ENCODE results near the gene HLA-DMA. TPM values are rescaled to one million over a fixed set of nuclear protein-coding genes. Genes with fewer than 3 reads are reported as not detected.

HLA-DMA gene
- polyA plus RNA-seq, 1 donor from 2014 or later, result 946 TPM

DNA sequence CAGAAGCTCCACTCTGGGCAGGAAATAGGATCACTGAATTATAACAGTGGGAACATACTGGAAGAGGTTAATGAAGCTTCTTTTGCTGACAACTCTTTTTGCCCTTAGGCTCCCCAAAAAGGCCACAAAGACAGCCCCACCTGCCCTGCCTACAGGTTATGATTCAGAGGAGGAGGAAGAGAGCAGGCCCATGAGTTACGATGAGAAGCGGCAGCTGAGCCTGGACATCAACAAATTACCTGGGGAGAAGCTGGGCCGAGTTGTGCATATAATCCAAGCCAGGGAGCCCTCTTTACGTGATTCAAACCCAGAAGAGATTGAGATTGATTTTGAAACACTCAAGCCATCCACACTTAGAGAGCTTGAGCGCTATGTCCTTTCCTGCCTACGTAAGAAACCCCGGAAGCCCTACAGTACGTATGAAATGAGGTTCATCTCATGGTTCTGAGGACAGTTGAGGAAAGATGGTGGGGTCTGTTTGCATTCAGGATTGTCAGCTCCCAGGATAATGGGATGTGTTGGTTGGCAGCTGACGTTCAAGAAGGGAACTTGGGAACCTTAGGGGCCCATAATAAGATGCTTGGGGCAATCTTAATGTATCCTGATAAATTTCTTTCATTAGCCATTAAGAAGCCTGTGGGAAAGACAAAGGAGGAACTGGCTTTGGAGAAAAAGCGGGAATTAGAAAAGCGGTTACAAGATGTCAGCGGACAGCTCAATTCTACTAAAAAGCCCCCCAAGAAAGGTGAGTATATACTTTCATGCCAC lies 27.0 kb upstream of the HLA-DMA start:
- Mint-ChIP-seq H3K4me1 (peaks cover 33 to 50% (median 49%) of the 10 kb centered on the region in 3 donors), H3K4me3 (peak overlapping the region in 1 of 4 donors; percentile 40)

DNA sequence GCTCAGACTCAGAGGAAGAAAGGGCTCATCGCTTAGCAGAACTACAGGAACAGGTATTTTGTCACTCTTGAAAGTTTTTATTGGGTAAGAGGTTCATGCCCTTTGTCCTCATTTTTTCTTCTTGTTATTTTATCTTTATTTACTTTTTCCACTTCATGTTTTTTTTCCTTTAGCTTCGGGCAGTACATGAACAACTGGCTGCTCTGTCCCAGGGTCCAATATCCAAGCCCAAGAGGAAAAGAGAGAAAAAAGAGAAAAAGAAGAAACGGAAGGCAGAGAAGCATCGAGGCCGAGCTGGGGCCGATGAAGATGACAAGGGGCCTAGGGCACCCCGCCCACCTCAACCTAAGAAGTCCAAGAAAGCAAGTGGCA lies 25.0 kb upstream of the HLA-DMA start:
- peaks cover 11% of the 10 kb centered on the region for H3K36me3 Mint-ChIP-seq
- no peaks in the 10 kb centered on the region for H3K27me3 Mint-ChIP-seq
- peaks cover 23 to 41% (median 35%) of the 10 kb centered on the region in 3 donors for H3K4me1 Mint-ChIP-seq
- peak overlapping the region in 1 of 4 donors; percentile 51 for H3K4me3 Mint-ChIP-seq
- peak overlapping the region in 1 of 3 donors; percentile 100 for H3K27ac Mint-ChIP-seq
- H3K9me3 Mint-ChIP-seq, result peaks cover 0 to 2% (median 0%) of the 10 kb centered on the region in 3 donors

More for the DNA sequence above, 27.0 kb upstream of the HLA-DMA start:
- Mint-ChIP-seq H3K27me3 (no peaks in the 10 kb centered on the region), H3K36me3 (no peaks in the 10 kb centered on the region), H3K9me3 (no peaks in the 10 kb centered on the region), H3K27ac (peak overlapping the region in 2 of 3 donors; percentile 75 to 83)

DNA sequence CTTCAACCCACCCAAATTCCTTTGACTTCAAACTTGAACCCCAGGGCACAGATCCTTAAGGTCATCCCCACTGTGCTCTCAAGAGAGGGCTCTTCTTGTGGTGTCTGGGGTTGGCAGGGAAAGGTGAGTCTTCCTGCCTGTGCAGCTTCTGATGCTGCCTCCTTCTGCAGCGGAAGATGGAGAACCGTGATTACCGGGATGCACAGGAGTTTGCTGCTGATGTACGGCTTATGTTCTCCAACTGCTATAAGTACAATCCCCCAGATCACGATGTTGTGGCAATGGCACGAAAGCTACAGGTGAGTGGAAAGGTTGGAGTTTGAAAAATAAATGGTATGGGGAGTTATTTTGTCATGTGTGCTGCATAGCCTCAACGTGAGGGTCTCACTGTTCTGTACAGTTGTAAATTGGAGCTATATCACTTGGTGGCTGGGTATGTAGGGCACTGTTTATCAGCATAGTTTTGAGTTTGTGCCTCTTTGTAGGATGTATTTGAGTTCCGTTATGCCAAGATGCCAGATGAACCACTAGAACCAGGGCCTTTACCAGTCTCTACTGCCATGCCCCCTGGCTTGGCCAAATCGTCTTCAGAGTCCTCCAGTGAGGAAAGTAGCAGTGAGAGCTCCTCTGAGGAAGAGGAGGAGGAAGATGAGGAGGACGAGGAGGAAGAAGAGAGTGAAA lies 24.5 kb upstream of the HLA-DMA start:
- Mint-ChIP-seq H3K4me3 (peak overlapping the region in 2 of 4 donors; percentile 34 to 51), H3K4me1 (peaks cover 21 to 37% (median 34%) of the 10 kb centered on the region in 3 donors), H3K9me3 (peaks cover 0 to 2% (median 0%) of the 10 kb centered on the region in 3 donors), H3K27me3 (no peaks in the 10 kb centered on the region), H3K27ac (peak overlapping the region; percentile 10 to 100 (median 88)), H3K36me3 (peaks cover 12% of the 10 kb centered on the region)

DNA sequence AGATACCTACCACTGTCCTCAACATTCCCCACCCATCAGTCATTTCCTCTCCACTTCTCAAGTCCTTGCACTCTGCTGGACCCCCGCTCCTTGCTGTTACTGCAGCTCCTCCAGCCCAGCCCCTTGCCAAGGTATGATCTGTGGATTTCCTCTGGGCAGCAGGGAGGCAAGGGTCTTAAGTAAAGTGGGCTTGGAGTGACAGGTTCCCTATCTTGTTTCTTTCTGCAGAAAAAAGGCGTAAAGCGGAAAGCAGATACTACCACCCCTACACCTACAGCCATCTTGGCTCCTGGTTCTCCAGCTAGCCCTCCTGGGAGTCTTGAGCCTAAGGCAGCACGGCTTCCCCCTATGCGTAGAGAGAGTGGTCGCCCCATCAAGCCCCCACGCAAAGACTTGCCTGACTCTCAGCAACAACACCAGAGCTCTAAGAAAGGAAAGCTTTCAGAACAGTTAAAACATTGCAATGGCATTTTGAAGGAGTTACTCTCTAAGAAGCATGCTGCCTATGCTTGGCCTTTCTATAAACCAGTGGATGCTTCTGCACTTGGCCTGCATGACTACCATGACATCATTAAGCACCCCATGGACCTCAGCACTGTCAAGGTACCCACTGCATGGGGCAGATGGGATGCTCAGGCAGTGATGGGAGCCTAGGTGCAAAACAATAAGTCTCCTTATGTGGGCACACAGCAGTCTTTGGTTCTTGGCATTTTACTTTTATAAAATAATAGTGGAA lies 23.6 kb upstream of the HLA-DMA start:
- peak overlapping the region; percentile 59 to 100 (median 88) for H3K27ac Mint-ChIP-seq
- H3K4me1 Mint-ChIP-seq, result peaks cover 16 to 36% (median 31%) of the 10 kb centered on the region in 3 donors
- no peaks in the 10 kb centered on the region for H3K27me3 Mint-ChIP-seq
- peak overlapping the region in 3 of 4 donors; percentile 20 to 100 (median 62) for H3K4me3 Mint-ChIP-seq
- H3K9me3 Mint-ChIP-seq, result peaks cover 0 to 2% (median 0%) of the 10 kb centered on the region in 3 donors
- H3K36me3 Mint-ChIP-seq, result peaks cover 12% of the 10 kb centered on the region

DNA sequence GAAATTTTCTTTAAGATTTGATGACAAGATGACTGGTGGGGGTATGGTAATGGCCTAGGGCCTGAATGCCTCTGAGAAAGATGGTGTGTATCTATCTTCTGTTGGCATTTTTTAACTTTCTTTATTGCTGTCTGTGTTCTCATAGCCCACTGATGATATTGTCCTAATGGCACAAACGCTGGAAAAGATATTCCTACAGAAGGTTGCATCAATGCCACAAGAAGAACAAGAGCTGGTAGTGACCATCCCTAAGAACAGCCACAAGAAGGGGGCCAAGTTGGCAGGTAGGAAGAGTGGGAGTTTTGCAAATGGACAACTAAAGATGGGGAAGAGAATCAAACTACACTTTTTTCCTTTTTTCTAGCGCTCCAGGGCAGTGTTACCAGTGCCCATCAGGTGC lies 23.0 kb upstream of the HLA-DMA start:
- peak overlapping the region; percentile 39 to 100 (median 88) for H3K27ac Mint-ChIP-seq
- H3K4me1 Mint-ChIP-seq, result peaks cover 16 to 37% (median 29%) of the 10 kb centered on the region in 3 donors
- peaks cover 14% of the 10 kb centered on the region for H3K36me3 Mint-ChIP-seq
- peak overlapping the region in 3 of 4 donors; percentile 20 to 100 (median 99) for H3K4me3 Mint-ChIP-seq
- peaks cover 0 to 2% (median 0%) of the 10 kb centered on the region in 3 donors for H3K9me3 Mint-ChIP-seq
- H3K27me3 Mint-ChIP-seq, result no peaks in the 10 kb centered on the region

DNA sequence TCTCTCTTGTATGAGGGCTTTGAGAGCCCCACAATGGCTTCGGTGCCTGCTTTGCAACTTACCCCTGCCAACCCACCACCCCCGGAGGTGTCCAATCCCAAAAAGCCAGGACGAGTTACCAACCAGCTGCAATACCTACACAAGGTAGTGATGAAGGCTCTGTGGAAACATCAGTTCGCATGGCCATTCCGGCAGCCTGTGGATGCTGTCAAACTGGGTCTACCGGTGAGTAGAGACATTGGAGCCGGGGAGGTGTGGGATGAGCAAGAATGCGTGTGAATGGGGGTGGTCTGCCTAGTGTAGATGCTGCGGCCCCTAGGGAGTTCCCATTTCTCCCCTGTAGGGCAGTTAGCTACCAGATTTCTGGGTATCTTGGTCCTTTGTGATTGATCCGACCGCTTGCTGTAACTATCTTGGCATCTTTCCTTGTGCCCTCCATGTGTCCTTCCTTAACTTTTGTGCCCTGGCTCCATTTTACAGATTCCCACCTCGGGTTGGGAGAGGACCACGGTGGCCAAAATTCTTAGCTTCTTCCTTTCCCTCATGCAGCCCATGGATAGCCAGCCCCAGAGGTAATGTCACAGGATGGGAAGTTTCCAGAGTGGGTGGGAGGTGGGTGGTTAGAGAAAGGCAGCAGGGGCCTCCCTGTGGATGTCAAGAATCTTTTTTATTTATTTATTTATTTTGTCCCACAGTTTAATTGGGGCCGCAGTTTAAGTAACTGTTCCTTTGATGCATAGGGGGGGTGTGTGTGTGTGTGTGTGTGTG lies 21.8 kb upstream of the HLA-DMA start:
- Mint-ChIP-seq H3K36me3 (peaks cover 14% of the 10 kb centered on the region), H3K27ac (peak overlapping the region; percentile 100), H3K4me3 (peak overlapping the region; percentile 98 to 100 (median 99)), H3K9me3 (peaks cover 0 to 2% (median 0%) of the 10 kb centered on the region in 3 donors), H3K27me3 (no peaks in the 10 kb centered on the region), H3K4me1 (peaks cover 16 to 37% (median 29%) of the 10 kb centered on the region in 3 donors)

DNA sequence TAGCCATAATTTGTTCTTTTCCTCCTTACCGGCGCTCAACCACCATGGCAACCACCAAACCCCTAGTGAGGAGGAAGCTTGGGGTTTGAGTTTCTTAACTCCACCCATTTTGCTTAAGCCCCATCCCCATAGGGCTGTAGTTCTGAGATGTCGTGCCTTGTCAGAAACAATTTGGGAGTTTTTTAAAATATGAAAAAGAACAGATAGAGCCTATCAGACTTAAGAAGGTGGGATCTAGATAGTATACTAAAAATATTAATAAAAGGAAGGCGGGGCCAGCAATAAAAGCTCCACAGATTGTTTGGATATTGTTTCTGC lies 21.1 kb upstream of the HLA-DMA start:
- Mint-ChIP-seq H3K9me3 (peaks cover 0 to 2% (median 0%) of the 10 kb centered on the region in 3 donors), H3K27me3 (no peaks in the 10 kb centered on the region), H3K27ac (peak overlapping the region; percentile 100), H3K4me1 (peaks cover 16 to 37% (median 29%) of the 10 kb centered on the region in 3 donors), H3K36me3 (peaks cover 14% of the 10 kb centered on the region), H3K4me3 (peak overlapping the region; percentile 98 to 100 (median 99))

DNA sequence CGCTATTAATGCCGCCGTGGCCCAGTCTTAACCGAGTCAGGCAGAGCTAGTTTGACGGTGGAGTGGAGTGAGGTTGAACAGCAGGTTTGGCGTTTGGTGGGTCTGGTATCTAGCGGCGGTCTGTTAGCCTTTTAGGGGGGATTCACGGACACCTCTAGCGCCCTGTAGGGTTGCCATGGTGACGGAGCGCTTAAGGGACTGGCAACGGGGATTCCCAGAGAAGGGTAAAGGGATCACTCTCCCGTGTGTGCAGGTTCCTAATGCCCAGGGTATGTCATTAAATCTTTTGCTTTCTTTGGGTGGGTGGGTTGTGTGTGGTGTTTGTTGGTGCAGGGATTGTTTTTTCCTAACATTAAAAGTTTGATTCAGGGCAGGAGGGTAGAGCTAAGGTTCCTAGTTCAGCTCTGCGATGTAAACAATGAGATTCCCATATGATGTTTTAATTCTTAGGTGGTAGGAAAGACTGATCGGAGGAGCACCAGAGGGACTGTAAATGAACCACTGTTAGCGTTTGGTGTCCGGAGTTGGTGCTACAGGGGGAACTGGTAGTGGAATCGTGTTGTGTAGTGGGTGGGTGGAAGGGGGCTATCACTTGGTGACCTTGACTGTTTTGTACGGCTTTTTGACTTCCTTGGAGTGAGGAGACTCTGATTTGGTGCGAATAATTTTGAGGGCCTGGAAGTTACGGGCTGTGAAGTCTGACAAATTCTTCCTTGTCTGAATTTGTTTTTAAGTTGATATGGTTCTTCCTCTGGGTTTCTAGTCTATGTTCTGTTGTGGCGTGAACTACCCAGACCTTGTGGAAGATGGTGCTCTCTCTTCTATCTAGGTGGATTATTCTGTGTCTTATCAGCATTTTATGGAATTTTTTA lies 20.5 kb upstream of the HLA-DMA start:
- Mint-ChIP-seq H3K9me3 (peaks cover 0 to 2% (median 0%) of the 10 kb centered on the region in 3 donors), H3K4me1 (peaks cover 16 to 33% (median 28%) of the 10 kb centered on the region in 3 donors)

DNA sequence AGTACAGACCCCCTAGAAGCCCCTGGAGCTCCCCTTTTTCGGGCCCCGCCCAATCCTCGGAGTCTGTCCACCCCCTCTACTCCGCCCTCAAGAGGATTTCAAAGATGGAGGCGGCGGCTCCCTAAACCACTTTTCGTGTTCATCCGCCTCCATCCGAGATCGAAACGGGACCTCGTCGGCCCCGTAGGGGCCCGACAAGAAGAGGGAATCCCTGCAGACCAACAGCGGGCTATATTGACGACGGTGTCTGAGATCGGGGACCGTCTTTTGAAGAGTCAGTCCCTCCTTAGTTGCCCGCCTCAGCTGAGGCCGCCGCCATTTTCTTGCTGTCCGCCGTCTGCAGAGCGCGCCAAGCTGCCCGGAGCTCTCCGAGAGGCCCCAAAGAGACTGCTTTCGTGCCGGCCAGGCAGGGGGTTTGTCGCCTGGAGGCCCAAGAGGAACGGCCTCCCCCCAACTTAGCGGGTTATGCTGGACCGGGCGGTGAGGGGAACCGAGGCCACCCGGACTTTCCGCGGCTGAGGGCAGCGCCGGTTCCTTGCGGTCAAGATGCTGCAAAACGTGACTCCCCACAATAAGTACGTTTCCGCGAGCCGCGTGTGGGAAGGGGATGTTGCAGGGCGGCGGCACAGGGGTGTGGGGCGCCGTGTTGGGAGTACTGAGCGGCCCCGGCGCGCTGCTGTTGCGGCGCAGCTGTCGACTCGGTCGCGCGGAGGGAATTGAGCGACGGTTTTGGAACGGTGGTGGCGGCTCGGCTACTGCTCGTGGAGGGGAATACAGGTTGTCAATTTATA lies 19.7 kb upstream of the HLA-DMA start:
- peak overlapping the region; percentile 98 to 100 (median 99) for H3K4me3 Mint-ChIP-seq
- peaks cover 0 to 2% (median 0%) of the 10 kb centered on the region in 3 donors for H3K9me3 Mint-ChIP-seq
- peaks cover 14% of the 10 kb centered on the region for H3K36me3 Mint-ChIP-seq
- H3K4me1 Mint-ChIP-seq, result peaks cover 14 to 33% (median 22%) of the 10 kb centered on the region in 3 donors
- peak overlapping the region; percentile 100 for H3K27ac Mint-ChIP-seq
- no peaks in the 10 kb centered on the region for H3K27me3 Mint-ChIP-seq

More for the DNA sequence above, 20.5 kb upstream of the HLA-DMA start:
- Mint-ChIP-seq H3K27ac (peak overlapping the region; percentile 100), H3K27me3 (no peaks in the 10 kb centered on the region), H3K4me3 (peak overlapping the region; percentile 98 to 100 (median 99)), H3K36me3 (peaks cover 14% of the 10 kb centered on the region)

DNA sequence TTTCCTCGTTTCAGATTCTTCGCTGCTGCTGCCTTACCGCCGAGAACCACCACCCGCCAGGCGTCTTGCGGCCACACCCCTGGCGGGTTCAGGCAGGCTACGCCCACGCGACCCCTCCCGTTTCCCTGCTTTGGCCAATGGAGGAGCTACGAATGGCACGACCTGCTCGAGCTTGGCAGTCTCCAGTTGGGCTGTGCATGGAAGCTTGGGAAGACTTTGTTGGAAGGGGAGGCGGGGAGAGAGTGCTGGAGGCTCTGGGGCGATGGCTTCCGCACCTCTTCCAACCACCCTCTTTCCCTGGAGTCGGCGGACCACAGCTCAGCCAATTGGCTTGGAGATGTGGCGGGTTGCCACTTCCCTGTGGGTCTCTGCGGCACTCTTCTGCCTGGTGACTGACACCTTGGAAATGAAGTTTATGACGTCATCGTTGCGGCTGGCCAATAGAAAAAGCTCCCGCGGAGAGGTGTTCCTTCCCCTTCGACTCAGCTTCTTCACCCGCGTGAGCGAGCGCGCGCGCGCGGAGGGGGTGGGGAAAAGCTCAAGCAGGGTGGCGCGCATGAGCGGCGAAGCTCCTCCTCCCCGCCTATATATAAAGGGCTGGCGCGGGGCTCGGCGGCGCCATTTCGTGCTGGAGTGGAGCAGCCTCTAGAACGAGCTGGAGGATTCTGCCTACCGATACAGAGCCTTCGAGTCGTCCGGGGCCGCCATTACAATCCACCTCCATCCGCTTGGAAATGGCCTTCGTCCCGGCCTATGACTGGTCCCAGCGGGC lies 18.9 kb upstream of the HLA-DMA start:
- H3K4me3 Mint-ChIP-seq, result peak overlapping the region; percentile 98 to 100 (median 99)
- peaks cover 20 to 37% (median 25%) of the 10 kb centered on the region in 3 donors for H3K4me1 Mint-ChIP-seq
- no peaks in the 10 kb centered on the region for H3K27me3 Mint-ChIP-seq
- H3K36me3 Mint-ChIP-seq, result peaks cover 14% of the 10 kb centered on the region
- peak overlapping the region; percentile 100 for H3K27ac Mint-ChIP-seq
- peaks cover 0 to 2% (median 0%) of the 10 kb centered on the region in 3 donors for H3K9me3 Mint-ChIP-seq

DNA sequence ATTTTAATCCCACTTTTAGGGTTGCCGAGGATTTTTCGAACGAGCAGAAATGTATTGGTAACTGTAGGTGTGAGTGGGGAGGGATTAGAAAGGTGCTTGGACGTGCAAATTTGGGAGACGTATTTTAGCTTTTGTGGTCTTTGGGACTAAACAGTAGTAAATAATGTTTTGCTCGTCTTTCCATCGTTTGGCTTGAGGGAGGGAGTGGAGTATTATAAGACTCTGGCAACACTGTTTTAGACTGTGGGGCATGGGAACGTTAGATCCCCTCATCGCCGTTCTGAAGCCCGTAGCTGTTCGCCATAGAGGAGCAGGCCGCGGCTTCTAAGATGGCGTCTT lies 18.3 kb upstream of the HLA-DMA start:
- peaks cover 14% of the 10 kb centered on the region for H3K36me3 Mint-ChIP-seq
- H3K27ac Mint-ChIP-seq, result peak overlapping the region; percentile 100
- H3K27me3 Mint-ChIP-seq, result no peaks in the 10 kb centered on the region
- peak overlapping the region; percentile 98 to 100 (median 99) for H3K4me3 Mint-ChIP-seq
- H3K4me1 Mint-ChIP-seq, result peaks cover 22 to 40% (median 24%) of the 10 kb centered on the region in 3 donors
- H3K9me3 Mint-ChIP-seq, result peaks cover 0 to 2% (median 0%) of the 10 kb centered on the region in 3 donors

All from IgD-negative memory B cell (primary cell).